GM18907 (cell line): ENCODE measurements around the gene ZNF32.

Experiments used
- ATAC-seq: cut with Tn5 transposase; IDR thresholded peaks from one replicate; pipeline ENCODE4 v1.9.1; 2021; ENCODE audit warnings: mild to moderate bottlenecking, moderate library complexity; ENCODE audit not compliant: unreplicated experiment

ZNF32 gene

DNA sequence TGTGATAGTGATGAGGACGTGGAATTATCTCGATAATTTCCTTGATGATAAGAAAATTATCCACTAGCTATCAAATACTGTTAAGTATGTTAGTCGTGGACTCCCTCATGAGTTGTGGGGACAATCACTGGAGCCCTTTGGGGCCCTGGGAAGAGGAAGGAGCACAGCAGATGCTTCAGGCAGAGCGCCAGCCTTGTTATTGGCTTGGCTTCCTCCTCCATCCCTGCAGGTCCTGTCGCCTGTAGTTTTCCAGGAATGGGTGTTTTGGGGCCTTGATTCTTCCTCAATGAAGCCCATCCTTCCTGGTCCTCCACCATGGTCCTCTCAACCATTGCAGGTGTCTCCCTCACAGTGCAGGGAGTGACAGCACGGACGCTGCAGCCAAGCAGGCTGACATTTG, 32.5 kb upstream of the ZNF32 start:
- ATAC-seq = no peak

DNA sequence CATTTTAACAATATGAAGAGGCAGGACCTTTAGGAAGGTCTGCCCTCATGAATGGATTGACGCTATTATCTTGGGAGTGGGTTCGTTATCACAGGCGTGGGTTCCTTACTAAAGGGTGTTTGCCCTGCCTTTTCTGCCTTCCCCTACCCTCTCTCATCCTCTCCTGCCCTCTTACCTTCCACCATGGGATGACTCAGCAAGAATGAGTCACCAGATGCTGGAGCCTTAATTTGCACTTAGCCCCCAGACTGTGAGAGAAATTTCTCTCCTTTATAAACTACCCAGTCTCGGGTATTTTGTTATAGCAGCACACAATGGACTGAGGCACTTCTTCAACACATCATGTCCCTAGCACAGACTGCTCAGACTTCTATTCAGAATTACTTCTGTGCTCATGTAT, 31.4 kb upstream of the ZNF32 start:
- ATAC-seq = no peak

DNA sequence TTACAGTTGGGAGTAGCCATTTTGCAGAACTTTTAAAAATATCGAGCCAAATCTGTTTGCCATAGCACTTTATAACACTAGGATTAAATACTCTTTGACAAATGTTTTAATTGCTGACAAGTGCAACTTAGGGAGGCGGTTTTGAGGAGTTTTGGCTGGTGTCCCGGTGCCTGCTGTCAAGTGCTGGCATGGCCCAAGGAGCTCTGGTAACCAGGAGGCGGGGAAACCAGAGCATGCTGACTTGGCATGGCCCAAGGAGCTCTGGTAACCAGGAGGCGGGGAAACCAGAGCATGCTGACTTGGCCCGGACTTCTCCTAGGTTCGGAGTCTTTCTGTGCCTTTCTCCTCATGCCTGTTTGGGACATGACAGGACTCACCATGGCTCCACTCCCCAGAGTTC, 30.8 kb upstream of the ZNF32 start:
- ATAC-seq = no peak

DNA sequence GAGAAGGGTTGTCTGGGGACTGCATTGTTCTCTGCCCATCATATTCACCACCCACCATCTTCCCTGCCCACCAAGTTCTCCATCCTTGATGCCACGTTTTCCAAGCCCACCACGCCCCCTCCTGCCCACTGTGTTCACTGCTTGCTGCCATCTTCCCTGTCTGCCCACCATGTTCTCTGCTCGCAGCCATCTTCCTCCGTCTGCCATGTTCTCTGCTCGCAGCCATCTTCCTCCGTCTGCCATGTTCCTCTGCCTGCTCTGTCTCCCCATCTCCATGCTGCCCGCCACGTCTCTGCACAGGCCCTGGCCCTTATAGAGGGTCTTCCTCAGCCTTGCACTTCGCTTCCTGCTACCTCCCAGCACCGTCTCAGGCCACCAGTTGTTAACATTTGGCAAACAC, 30.0 kb upstream of the ZNF32 start:
- ATAC-seq = no peak

GRCh38 chr10:43676901-43677300, 28.2 kb upstream of the ZNF32 start:
- no peak for ATAC-seq

GRCh38 chr10:43676331-43676730, 27.6 kb upstream of the ZNF32 start:
- ATAC-seq = no peak

- no peak for ATAC-seq
Measured at GRCh38 chr10:43674553-43675210, 26.0 kb upstream of the ZNF32 start.

DNA sequence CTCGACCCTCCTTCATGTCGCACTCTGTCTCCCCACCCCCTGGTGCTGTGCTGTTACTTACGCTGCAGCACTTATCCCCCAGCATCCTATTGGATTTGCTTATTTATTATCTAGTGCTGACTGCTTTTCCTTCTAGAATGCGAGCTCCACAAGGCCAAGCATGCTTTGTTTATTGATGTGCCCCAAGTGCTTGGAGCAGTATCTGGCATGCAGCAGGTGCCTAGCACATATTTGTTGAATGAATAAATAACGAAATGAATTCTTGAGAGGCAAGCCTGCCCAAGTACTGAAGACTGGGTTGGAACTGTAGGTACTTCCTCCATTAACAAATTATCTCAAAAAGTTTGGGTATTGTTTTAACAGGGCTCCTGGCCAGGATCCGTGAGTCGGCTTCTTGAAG, 24.8 kb upstream of the ZNF32 start:
- ATAC-seq = no peak

GRCh38 chr10:43671659-43672531, 23.2 kb upstream of the ZNF32 start:
- peak; percentile 66 for ATAC-seq

- no peak for ATAC-seq
Measured at GRCh38 chr10:43669386-43669785, 20.7 kb upstream of the ZNF32 start.

DNA sequence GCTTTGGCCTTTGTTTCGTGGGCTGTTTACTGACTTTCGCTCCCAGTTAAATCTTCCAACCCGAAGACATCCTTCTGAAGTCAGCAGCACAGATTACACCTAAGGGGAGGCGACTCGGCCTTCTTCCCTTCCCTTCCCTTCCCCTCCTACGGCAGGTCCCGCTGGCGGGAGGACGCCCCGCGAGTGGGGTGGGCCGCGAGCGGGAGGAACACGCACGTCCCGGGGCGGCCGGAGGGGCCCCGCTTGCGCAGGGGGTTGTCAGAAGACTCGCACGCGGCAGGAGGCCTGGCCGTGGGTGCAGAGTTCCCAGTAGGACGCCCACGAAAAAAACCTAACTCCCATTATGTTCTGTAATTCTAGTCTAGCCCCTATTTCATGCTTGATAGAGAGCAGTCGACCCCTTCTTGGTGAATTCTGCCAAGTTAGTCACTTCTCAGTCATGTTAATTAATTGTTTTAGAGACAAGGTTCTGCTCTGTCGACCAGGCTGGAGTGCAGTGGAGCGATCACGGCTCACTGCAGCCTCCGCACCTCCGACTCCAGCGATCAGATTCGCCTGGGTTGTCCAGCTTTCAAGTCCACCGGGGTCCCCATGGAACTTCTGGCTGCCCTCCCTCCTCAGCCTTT, 19.2 kb upstream of the ZNF32 start:
- ATAC-seq = no peak

DNA sequence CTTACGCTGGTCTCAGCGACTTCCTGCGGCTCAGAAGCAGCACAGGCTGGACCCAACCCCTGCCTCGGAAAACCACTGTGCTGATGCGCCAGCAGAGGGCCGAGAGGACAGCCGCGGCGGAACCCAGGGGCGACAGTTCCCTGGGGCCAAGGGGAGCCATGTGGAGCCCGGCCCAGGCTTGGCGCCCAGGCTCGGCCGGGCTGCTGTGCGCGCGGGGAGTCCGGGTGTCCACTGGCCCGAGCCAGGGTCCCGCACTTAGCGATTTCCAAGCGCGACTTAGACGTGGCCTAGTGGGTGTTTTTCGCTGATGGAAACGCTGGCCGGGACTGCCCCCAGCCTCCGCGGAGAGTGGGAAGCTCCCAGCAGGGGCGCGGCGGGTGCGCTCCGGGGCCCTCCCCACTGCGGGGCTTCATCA, 18.6 kb upstream of the ZNF32 start:
- no peak for ATAC-seq

GRCh38 chr10:43666552-43666951, 17.9 kb upstream of the ZNF32 start:
- no peak for ATAC-seq

DNA sequence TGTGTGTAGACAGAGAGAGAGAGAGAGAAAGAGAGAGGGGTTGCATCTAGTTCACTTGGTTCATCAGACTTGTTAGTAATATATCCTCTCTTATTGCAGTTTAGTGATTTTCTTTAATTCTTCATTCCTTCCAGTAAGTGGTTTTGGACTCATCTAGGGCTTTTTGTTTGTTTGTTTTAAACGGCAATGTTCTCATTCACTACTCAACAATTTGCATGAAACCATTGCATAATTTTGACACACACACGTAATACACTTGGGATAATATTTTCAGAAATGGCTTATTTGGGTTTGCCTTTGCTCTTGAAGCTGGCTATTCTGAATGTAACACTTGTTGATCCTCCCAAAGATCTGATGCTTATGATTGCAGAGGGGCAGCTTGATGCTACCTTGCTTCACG, 16.4 kb upstream of the ZNF32 start:
- no peak for ATAC-seq

- no peak for ATAC-seq
Measured at GRCh38 chr10:43658227-43658626, 9.5 kb upstream of the ZNF32 start.

DNA sequence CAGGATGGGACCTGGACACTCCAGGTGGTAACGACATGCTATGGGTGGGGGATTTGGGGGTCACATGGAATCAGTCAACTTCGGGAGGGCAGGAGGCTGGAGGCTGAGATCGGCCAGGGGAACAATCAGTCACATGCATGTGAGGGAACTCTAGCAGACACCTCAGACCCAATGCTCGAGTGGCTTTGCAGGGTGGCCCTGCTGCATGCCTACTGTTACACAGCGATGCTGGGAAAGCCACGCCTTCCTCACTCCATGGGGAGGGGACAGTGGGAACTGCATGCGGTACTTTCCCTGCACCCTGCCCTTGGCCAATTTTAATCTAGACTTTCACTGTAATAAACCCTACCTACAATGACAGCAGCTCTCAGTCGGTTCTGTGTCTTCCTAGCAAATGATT, 6.6 kb upstream of the ZNF32 start:
- no peak for ATAC-seq

- no peak for ATAC-seq
Measured at GRCh38 chr10:43653746-43654145, 5.1 kb upstream of the ZNF32 start.

DNA sequence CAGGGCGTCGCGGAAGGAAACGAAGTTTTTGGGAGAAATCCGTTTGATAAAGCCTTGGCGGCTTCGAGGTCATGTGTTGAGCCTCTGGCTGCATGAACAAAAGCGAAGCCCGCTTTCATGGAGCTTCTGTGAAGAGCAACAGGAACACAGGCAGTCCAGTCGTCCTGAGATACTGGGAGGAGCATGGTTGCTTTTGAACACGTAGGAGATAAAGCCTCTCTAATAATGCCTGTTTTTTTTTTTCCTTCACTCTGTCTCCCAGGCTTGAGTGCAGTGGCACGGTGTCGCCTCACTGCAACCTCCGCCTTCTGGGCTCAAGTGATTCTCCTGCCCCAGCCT, 473 bp upstream of the ZNF32 start:
- no peak for ATAC-seq

GRCh38 chr10:43648095-43648397, 635 bp downstream of the ZNF32 start:
- ATAC-seq = no peak

GRCh38 chr10:43647576-43647975, 1.1 kb downstream of the ZNF32 start:
- ATAC-seq = no peak

DNA sequence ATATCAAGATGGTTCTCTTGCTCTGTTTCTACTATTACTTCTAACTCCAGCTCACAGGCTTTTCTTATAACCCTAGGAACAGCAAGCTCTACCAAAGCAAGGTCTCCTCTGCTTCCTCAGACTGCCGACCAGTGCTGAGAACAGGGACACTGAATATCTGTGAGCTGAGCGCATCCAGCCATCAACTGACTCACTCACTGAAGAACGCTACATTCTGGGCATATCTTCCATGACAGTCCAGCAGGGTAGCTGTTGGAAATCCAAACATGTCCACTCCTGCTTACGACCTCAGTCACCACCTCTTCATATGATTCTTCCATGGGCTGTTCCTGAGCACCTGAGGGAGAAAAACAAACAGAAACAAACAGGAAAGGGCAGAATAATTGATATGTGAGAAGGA, 2.8 kb downstream of the ZNF32 start:
- no peak for ATAC-seq

GRCh38 chr10:43644252-43644651, 4.4 kb downstream of the ZNF32 start:
- no peak for ATAC-seq
